Activated naive CD4-positive, alpha-beta T cell treated with Interleukin-2 at 50 U/mL for 16 hours (primary cell): ENCODE results near the gene FMOD.
"Not testable (repeated sequence)": the region's sequence is repeated elsewhere in the genome, so short reads cannot be mapped to it uniquely, and the experiment has no call there.

Source experiments
- DNase-seq: peaks from one replicate; pipeline ENCODE4 v3.0.0-alpha.2; 2020

The FMOD gene

DNA sequence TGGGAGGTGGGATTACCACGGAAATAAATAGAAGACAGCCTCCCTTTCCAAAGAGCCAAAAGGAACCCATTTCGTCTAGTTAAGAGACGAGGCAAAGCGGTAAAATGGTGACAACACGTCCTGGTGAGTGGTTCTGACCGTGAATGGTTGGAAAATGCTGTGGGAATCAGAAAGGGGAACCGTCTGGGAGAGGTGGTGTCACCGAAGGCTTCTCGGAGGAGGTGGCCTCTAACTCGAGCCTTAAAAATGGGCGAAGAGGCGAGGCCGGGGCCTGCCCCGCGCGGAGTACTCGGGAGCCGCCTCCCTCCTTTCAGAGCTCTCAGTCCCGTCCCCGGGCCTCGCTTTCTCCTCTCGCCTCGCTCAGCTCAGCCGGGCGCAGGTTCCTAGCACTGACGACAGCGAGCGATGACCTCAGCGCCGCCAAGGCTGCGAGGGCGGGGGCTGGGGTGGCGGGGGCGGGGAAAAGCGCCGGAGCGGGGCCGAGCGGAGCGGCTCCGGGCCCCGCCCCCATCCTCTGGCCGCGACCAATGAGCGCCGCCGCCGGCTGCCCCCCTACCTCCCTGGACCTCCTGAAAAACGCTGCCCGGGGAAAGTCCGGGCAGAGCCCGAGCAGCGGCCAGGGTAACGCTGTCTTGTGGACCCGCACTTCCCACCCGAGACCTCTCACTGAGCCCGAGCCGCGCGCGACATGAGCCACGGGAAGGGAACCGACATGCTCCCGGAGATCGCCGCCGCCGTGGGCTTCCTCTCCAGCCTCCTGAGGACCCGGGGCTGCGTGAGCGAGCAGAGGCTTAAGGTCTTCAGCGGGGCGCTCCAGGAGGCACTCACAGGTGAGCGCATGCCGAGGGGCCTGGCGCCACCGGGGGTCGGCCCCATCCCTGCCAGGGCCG, 45.8 kb downstream of the FMOD start, which contains the start of gene BTG2:
TSS of gene BTG2 (plus strand) at position 601 of the 890 bp plus-strand sequence. CDS start at position 689, 88 bp downstream.
- peak; percentile 90 for DNase-seq

- DNase-seq: no peak
These were observed 46.5 kb downstream of the FMOD start for GRCh38 chr1:203304391-203304918.

DNA sequence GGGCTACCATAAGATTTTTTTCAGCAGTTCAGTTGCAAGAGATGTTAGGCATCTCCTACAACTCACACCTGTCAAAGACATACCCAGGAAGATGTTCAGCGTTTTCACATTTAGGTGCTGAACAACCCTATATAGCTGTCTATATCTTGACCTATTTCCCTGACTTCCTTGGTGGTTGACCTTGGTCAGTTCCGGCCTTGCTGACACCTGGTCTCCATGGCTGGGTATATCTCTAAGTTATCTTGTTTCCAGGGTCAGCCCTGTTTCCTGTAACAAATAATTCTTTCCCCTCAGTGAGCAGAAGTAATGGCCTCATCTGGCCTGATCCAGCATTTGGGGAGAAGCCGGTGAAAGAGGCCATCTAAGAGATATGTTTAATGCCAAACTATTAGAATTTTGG, 48.0 kb downstream of the FMOD start:
- no peak for DNase-seq

GRCh38 chr1:203302456-203302855, 48.5 kb downstream of the FMOD start:
- no peak for DNase-seq

GRCh38 chr1:203301331-203301668, 49.6 kb downstream of the FMOD start:
- DNase-seq: no peak

DNA sequence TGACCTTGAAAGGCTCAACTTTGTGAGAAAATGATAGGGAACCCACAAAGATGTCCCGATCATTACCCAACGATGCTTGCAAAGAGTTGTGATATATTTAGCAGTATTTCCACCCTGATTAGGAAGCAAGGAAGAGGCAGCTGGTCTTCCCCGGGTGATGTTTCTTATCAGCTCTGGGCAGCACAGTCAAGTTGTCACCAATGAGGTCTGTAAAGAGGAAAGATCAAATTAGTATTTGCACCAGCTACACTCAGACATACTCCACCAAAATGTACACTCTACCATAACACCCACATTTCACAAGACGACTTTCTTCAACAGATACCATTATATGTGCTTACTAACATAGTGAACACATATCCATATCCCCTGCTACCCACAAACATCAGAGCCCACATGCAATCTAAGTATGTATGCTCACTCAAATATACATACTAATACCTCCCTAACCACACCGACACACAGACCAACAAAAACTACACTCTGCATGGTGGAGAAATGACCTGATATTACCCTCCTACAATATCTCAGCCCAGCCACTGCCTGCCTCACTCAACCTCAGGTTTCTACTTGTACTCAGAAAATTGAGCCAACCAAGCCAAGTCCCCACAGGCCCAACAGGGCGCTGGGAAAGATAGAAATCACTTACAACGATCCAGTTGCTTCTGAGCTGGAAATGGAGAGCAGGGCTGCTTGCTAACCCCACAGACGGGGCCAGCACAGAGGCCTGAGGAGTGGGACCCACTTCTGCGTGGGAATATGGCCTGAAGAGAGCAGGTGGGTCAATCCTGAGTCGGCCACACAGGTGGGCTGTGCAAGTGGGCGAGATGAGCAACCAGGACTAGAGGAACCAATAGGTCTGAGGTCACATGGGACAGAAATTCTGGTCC, 50.2 kb downstream of the FMOD start:
- no peak for DNase-seq

GRCh38 chr1:203299719-203300429, 51.0 kb downstream of the FMOD start:
- DNase-seq: not testable (repeated sequence)

- DNase-seq: no peak
These were observed 51.8 kb downstream of the FMOD start for GRCh38 chr1:203299169-203299568.

- DNase-seq: no peak
These were observed 54.4 kb downstream of the FMOD start for GRCh38 chr1:203296460-203297073.

DNA sequence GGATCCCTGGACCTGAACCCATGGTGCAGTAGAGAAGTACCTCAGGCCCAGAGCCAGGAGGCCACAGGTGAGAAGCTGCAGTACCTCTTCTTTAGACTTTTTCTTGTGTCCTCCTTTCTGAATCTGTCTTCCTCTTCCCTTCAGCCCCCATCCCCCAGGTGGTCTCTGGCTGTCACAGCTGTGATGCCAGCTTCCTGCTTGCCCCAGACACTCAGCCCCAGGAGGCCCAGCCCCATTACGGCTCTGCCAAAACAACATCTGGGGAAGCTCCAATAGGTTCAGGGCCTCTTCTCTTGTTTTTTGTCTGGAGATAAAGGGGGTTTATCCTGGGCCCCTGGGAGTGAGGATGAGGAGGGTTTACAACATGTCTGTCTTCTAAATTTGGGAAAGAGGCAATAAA, 55.1 kb downstream of the FMOD start:
- no peak for DNase-seq

DNA sequence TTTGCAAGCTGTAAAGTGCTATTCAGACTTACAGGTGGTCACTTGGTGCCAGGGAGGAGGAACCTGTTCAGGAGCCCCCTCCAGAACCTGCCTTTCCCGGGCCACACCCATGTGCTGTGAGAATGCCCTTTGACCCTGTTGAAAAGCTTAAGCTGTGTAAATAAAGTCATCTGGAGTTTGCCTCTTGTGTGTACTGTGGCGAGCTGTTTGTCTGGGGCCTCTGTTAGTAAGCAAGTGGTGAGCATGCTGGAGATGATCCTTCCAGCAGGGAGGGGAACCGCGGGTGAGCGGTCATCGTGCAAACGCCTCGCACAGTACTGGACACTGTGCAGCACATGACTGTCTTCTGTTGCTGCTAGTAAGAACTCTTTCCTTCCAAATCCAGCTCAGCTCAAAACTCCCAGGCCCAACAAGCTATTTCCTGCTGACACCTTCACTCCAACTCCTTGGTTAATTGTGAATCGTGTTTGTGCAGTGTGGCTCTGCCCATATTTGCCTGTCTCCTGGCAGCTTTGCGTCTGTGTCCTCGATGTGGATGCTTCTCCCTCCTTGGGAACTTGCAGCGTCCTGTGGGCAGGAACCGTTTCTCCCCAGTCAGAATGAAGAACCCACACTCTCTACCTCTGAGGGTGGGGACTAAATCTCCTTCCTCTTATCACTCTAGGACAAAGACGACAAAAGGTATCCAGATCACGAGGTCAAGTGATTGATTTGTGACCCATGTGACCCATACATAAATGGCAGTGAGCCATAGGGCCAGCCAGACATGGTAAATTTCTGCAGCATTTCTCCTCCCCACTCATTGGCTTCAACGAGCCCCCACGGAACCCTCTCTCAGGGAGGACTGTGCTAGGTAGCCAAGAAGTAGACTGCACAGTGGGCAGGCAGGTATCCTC, 59.5 kb downstream of the FMOD start:
- DNase-seq: no peak
